Measurements from ENCODE around the gene SETD2. TPM values are rescaled to one million over a fixed set of nuclear protein-coding genes. Genes with fewer than 3 reads are reported as not detected.
"Not testable (repeated sequence)": the region's sequence is repeated elsewhere in the genome, so short reads cannot be mapped to it uniquely, and the experiment has no call there.

The SETD2 gene
- total RNA-seq, 1 experiment from 2014 or later: 24.1 TPM

DNA sequence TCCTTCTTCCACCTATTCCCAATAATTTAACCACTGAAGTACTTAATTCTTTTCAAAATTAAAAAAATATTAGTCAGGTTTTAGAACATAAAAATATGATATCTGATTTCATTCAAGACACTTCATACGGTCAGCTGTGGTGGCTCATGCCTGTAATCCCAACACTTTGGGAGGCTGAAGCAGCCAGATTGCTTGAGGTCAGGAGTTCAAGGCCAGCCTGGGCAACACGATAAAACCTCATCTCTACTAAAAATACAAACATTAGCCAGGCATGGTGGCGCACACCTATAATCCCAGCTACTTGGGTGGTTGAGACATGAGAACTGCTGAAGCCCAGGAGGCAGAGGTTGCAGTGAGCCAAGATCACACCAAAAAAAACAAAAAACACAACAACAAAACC is 127.8 kb downstream of the SETD2 start:
- ChIA-PET POLR2A (ENCODE audit: unreplicated experiment) (no interaction called here), CTCF (no interaction called here)
- Histone ChIP-seq H3K9ac (ENCODE audit: low read length) (no peak overlapping the region), H3K4me3 (ENCODE audit: low read length) (no peak overlapping the region), H3K27ac (ENCODE audit: low read length) (no peak overlapping the region), H3K36me3 (ENCODE audit: low read depth, low read length) (peaks cover 41% of the 10 kb centered on the region), H3K79me2 (ENCODE audit: low read length) (no peaks in the 10 kb centered on the region), H3K9me3 (ENCODE audit: low read length) (no peaks in the 10 kb centered on the region), H3K4me1 (ENCODE audit: insufficient read depth, low read length) (no peaks in the 10 kb centered on the region), H4K20me1 (ENCODE audit: low read length) (no peaks in the 10 kb centered on the region), H2AFZ (ENCODE audit: low read length) (no peak overlapping the region), H3K4me2 (ENCODE audit: low read length) (no peak overlapping the region), H3K9me2 (replicated peaks; ENCODE audit: low read length) (no peaks in the 10 kb centered on the region), H3F3A (ENCODE audit: low read length, unreplicated experiment) (no peaks in the 10 kb centered on the region), H3K27me3 (ENCODE audit: low read length) (no peaks in the 10 kb centered on the region)
- intact Hi-C loops (cut with micrococcal nuclease): no loop called here
- no TSS peak for BruUV-seq (replicated peaks)
- no peak for DNase-seq
- no peak for TF ChIP-seq EZH2 (IDR thresholded peaks at IDR 0.05; ENCODE audit: low read length, unreplicated experiment)
- no peak for TF ChIP-seq EZH2phosphoT487 (IDR thresholded peaks at IDR 0.05; ENCODE audit: borderline replicate concordance, low read length)
- TF ChIP-seq, protein P1, sequence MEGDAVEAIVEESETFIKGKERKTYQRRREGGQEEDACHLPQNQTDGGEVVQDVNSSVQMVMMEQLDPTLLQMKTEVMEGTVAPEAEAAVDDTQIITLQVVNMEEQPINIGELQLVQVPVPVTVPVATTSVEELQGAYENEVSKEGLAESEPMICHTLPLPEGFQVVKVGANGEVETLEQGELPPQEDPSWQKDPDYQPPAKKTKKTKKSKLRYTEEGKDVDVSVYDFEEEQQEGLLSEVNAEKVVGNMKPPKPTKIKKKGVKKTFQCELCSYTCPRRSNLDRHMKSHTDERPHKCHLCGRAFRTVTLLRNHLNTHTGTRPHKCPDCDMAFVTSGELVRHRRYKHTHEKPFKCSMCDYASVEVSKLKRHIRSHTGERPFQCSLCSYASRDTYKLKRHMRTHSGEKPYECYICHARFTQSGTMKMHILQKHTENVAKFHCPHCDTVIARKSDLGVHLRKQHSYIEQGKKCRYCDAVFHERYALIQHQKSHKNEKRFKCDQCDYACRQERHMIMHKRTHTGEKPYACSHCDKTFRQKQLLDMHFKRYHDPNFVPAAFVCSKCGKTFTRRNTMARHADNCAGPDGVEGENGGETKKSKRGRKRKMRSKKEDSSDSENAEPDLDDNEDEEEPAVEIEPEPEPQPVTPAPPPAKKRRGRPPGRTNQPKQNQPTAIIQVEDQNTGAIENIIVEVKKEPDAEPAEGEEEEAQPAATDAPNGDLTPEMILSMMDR (conservative IDR thresholded peaks at IDR 0.05; ENCODE audit: low read depth, low read length): no peak
- ATAC-seq: no peak

DNA sequence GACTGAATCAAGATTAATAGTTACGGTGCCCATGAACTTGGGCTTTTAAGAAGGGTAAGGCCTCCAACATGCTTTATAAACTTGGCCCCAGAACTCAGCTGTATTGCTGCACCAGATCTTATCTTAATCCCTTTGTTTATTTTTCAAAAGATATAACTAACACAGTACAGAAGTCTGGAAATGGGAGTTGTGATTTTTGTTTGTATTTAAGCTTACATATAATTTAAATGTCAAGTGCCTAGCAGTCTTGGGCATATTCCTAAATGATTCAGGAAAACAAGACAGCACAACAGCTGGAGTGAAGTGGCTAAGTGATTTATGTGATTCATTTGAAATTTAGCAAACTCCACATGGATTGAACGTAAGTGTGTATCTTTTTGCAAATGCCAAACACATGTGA is 128.3 kb downstream of the SETD2 start:
- DNase-seq (no peak), ATAC-seq (no peak)
- Histone ChIP-seq H3K79me2 (ENCODE audit: low read length) (no peaks in the 10 kb centered on the region), H3K36me3 (ENCODE audit: low read depth, low read length) (peaks cover 36% of the 10 kb centered on the region), H3K27me3 (ENCODE audit: low read length) (no peaks in the 10 kb centered on the region), H3K27ac (ENCODE audit: low read length) (no peak overlapping the region), H3K9me3 (ENCODE audit: low read length) (no peaks in the 10 kb centered on the region), H3K9ac (ENCODE audit: low read length) (no peak overlapping the region), H3K4me2 (ENCODE audit: low read length) (no peak overlapping the region), H3F3A (ENCODE audit: low read length, unreplicated experiment) (no peaks in the 10 kb centered on the region), H3K4me3 (ENCODE audit: low read length) (no peak overlapping the region), H3K4me1 (ENCODE audit: insufficient read depth, low read length) (no peaks in the 10 kb centered on the region), H3K9me2 (replicated peaks; ENCODE audit: low read length) (no peaks in the 10 kb centered on the region), H2AFZ (ENCODE audit: low read length) (no peak overlapping the region), H4K20me1 (ENCODE audit: low read length) (no peaks in the 10 kb centered on the region)
- ChIA-PET CTCF (no interaction called here), POLR2A (ENCODE audit: unreplicated experiment) (no interaction called here)
- TSS peak; percentile 17 for BruUV-seq (replicated peaks)
- intact Hi-C loops (cut with micrococcal nuclease): no loop called here
- TF ChIP-seq EZH2 (IDR thresholded peaks at IDR 0.05; ENCODE audit: low read length, unreplicated experiment) (no peak), EZH2phosphoT487 (IDR thresholded peaks at IDR 0.05; ENCODE audit: borderline replicate concordance, low read length) (no peak)
- TF ChIP-seq, protein P1 (conservative IDR thresholded peaks at IDR 0.05; ENCODE audit: low read depth, low read length): no peak

DNA sequence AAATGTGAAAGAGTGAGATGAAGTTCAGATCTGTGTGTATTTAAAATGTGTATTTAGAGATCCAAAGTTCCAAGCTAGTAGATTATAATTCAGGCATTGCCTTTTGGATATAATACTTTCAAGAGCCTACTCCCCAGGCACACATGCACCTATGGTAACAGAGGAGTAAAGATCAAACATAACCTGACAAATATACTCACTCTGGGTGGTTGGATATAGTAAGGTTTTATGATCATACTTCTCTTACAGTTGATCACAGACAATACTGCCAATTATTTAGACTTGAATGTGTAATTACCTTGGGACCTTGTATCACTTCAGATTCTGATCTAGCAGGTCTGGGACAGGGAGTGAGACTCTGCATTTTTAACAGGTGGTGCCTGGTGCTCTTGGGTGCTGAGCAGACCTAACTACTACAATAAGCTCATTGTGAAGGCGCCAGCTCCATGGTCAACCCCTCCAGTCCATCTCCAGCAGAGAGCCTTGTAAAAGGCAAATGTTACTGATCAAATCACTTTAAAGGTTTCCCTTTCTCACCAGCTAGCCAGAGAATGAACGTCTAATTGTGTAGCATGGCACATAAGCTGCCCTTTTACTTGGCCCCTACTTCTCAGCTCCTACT is 128.9 kb downstream of the SETD2 start:
- intact Hi-C loops (cut with micrococcal nuclease): no loop called here
- no peak overlapping the region for H3K9ac ChIP-seq (ENCODE audit: low read length)
- H3K4me3 ChIP-seq (ENCODE audit: low read length): no peak overlapping the region
- ChIA-PET POLR2A (ENCODE audit: unreplicated experiment) (no interaction called here), CTCF (no interaction called here)
- H3K9me3 ChIP-seq (ENCODE audit: low read length): no peaks in the 10 kb centered on the region
- no peak for DNase-seq
- no peaks in the 10 kb centered on the region for H3K9me2 ChIP-seq (replicated peaks; ENCODE audit: low read length)
- no peak overlapping the region for H3K27ac ChIP-seq (ENCODE audit: low read length)
- H3K27me3 ChIP-seq (ENCODE audit: low read length): no peaks in the 10 kb centered on the region
- H3F3A ChIP-seq (ENCODE audit: low read length, unreplicated experiment): no peaks in the 10 kb centered on the region
- H3K79me2 ChIP-seq (ENCODE audit: low read length): no peaks in the 10 kb centered on the region
- peak; percentile 35; the same call in 1 of the 2 replicates for ATAC-seq
- TF ChIP-seq EZH2 (IDR thresholded peaks at IDR 0.05; ENCODE audit: low read length, unreplicated experiment) (no peak), EZH2phosphoT487 (IDR thresholded peaks at IDR 0.05; ENCODE audit: borderline replicate concordance, low read length) (no peak)
- TF ChIP-seq, protein P1 (conservative IDR thresholded peaks at IDR 0.05; ENCODE audit: low read depth, low read length): no peak
- no peaks in the 10 kb centered on the region for H4K20me1 ChIP-seq (ENCODE audit: low read length)
- H3K4me2 ChIP-seq (ENCODE audit: low read length): no peak overlapping the region
- H3K4me1 ChIP-seq (ENCODE audit: insufficient read depth, low read length): no peaks in the 10 kb centered on the region
- no TSS peak for BruUV-seq (replicated peaks)
- no peak overlapping the region for H2AFZ ChIP-seq (ENCODE audit: low read length)
- peaks cover 30% of the 10 kb centered on the region for H3K36me3 ChIP-seq (ENCODE audit: low read depth, low read length)

DNA sequence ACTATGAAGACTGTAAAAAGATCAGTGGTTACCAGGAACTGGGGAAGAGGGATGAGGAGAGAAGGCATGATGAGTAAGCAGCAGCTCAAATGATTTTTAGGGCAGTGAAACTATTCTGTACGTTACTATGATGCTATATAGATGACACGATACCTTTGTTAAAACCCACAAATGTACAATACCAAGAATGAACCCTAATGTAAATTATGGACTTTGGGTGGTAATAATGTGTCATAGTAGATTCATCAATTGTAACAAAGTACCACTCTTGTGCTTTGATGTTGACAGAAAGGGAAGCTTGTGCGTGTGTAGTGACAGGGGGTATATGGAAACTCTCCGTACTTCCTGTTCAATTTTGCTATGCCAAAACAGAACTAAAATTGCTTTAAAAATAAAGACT is 132.9 kb downstream of the SETD2 start:
- H3K27ac ChIP-seq (ENCODE audit: low read length); H3K4me1 ChIP-seq (ENCODE audit: insufficient read depth, low read length); H3K9ac ChIP-seq (ENCODE audit: low read length); H3K79me2 ChIP-seq (ENCODE audit: low read length); H3K4me3 ChIP-seq (ENCODE audit: low read length); H3F3A ChIP-seq (ENCODE audit: low read length, unreplicated experiment); DNase-seq; CTCF ChIA-PET; ATAC-seq; H3K4me2 ChIP-seq (ENCODE audit: low read length); H3K9me3 ChIP-seq (ENCODE audit: low read length); H4K20me1 ChIP-seq (ENCODE audit: low read length); POLR2A ChIA-PET (ENCODE audit: unreplicated experiment); H3K9me2 ChIP-seq (replicated peaks; ENCODE audit: low read length); BruUV-seq (replicated peaks); H2AFZ ChIP-seq (ENCODE audit: low read length); intact Hi-C loops (cut with micrococcal nuclease); H3K27me3 ChIP-seq (ENCODE audit: low read length): not testable (repeated sequence)
- peaks cover 13% of the 10 kb centered on the region for H3K36me3 ChIP-seq (ENCODE audit: low read depth, low read length)
